ENCODE results near the gene FRG2.
"Not testable (repeated sequence)": the region's sequence is repeated elsewhere in the genome, so short reads cannot be mapped to it uniquely, and the experiment has no call there.

FRG2 gene

DNA sequence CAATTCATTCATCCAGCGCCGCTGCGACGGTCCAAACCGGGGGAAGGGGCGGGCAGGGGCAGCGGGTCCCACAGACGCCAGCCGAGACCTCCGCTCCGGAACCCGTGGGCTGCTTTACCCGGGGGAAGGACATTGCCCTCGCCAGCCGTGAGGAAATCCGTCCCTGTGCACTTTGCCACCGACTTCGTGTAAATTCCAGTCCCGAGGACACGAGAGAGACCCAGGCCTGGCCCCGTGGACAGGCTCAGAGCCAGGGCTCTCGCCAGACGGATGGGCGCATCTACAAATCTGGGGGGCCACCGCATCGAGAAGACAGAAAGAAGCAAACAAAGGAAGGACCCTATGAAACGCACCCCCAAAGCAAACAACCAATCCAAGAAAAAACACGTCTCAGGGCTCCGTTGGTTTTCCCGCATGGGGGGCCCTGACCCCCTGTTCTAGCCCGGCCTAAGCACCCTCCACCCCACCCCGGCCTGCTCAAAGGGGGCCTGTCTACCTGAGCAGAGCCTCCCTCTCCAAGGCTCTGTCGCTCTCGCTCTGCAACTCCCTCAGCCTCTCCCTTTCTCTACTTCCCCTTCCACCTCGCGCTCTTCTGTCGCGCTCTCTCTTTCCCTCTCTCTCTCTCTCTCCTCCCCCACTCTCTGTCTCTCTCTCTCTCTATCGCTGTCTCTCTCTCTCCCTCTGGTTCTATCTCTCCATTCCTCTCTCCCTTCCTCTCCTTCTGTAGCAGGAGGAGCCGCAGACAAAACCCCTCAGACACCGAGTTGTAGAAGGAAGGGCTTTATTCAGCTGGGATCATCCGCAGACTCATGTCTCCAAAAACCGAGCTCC lies 11.3 kb downstream of the FRG2 start:
- DNase-seq, result no peak

DNA sequence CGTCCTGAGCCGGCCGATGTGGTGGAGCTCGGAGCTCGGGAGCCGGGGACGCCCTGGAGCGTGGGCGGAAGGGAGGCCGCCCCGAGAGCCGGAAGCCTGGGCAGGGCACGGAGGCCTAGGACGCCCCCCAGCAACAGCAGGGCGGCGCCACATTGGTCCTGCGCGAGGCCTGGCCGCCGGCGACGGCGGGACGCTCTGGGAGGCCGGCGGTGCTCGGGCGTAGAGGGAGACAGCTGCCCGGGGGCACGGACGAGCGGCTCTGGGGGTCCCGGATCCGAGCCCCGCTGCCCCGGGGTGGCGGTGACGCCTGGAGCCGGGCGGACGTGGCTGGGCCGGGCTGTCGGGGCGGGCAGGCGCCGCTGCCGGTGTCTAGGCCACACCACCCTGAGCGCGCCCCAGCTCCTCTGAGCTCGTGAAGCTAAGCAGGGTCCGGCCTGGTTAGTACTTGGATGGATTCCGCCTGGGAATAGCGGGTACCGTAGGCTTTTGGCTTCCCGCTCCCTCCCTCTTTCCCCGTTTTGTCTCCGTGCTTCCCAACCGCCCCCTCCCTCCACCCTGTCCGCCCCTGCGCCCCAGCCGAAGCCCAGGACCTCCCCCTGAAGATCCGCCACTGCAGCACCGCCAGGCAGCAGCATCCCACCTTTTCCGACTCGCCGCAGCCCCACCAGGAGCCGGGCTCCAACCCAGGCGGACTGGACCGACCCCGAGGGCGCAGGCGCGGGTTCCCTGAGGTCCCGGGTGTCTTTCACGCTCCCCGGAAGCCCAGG lies 12.1 kb downstream of the FRG2 start:
- no peak for DNase-seq

DNA sequence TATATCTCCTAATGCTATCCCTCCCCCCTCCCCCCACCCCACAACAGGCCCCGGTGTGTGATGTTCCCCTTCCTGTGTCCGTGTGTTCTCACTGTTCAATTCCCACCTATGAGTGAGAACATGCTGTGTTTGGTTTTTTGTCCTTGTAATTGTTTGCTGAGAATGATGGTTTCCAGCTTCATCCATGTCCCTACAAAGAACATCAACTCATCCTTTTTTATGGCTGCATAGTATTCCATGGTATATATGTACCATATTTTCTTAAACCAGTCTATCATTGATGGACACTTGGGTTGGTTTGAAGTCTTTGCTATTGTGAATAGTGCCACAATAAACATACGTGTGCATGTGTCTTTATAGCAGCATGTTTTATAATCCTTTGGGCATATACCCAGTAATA lies 37.1 kb downstream of the FRG2 start:
- DNase-seq, result not testable (repeated sequence)

- DNase-seq, result no peak
These were observed 38.1 kb downstream of the FRG2 start for GRCh38 chr4:189988877-189989431.

GRCh38 chr4:189985651-189986243 lies 41.3 kb downstream of the FRG2 start:
- not testable (repeated sequence) for DNase-seq

GRCh38 chr4:189984661-189985060 lies 42.4 kb downstream of the FRG2 start:
- not testable (repeated sequence) for DNase-seq

DNA sequence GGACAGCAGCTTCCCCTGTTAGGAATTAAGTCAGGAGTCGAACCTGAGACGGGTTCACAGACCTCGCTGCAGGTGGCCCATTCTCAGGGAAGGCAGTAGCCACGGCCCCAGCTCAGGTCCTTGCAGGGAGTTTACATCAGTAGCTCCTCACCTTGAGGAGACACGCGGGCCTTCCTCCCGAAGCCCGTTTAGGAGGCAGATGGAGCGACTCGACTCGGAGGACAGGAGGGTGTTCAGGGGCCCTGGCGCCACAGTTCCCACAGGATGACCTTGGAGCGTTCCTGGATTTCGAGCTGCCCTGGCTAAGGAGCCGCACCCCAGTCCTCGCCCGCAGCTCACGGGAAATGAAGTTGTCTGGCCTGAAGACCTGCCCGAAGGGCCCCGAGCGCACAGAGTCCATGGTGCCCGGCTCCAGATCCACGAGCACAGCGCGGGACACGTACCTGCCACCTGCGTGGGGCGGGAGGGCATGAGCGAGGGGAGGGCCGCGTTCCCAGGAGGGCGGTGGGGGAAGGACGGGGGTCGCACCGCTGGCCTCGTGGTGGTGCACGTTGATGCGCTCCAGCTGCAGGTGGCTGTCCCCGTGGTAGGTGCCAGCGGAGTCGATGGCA lies 43.0 kb downstream of the FRG2 start:
- DNase-seq, result not testable (repeated sequence)

GRCh38 chr4:189981970-189982369 lies 45.1 kb downstream of the FRG2 start:
- no peak for DNase-seq

- DNase-seq, result not testable (repeated sequence)
These were observed 46.8 kb downstream of the FRG2 start for GRCh38 chr4:189980292-189980691.

DNA sequence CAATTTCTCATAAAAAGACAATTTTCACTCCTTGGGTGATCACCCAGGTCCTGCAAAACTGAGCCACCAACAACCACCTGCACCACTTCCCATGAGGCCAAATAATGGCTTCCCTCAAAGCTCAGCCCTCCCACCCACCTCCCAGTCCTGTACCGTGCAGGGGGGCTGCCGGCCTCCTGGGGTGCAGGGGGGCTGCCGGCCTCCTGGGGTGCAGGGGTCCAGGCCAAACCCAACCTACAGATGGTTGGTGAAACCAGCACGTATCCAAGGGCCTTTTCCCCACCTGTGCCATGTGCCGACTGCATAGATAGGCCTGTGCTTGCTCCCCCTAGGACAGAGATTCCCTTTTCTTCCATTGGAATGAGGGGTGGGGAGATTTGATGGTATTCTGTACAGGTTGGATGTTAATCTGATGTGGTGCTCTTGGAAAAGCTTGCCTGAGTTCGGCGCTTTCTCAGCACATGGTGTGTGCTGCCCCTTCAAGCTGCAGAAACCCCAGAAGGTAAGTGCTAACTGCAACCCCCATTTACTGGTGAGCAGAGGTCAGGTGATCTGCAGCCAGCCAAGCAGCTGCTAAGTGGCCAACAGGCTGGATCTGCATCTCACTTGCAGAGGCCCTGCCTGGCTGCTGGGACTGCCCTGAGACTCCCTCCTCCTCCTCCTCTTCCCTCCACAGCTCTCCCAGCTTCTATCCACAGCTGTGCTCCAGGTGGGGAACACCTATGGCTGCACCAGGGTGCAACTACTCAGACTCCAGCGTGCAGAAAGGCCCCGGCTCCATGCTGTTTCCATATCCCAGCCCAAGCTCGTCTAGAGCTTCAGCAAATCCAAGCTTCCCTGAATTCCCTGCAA lies 47.6 kb downstream of the FRG2 start:
- no peak for DNase-seq

Measured in NCI-H69 (cell line).